ENCODE results near the gene LRRC70.

GRCh38 chr5:62603934-62604333 lies 25.3 kb downstream of the LRRC70 start:
- TF ChIP-seq CTCF (IDR thresholded peaks at IDR 0.05; ENCODE audit: insufficient read depth, low read depth, low read length), result no peak
- TF ChIP-seq EZH2 (IDR thresholded peaks at IDR 0.05; ENCODE audit: insufficient read depth, low read length), result no peak
